Measurements from ENCODE around the gene ADAM17.
"Not testable (repeated sequence)": the region's sequence is repeated elsewhere in the genome, so short reads cannot be mapped to it uniquely, and the experiment has no call there.

ADAM17 gene

GRCh38 chr2:9555297-9556120, at the start of gene ADAM17:
Gene ADAM17, minus strand, starts transcription at chr2:9555830. Its CDS starts 225 bp downstream, at chr2:9555605.
- DNase-seq, result peak; percentile 99

DNA sequence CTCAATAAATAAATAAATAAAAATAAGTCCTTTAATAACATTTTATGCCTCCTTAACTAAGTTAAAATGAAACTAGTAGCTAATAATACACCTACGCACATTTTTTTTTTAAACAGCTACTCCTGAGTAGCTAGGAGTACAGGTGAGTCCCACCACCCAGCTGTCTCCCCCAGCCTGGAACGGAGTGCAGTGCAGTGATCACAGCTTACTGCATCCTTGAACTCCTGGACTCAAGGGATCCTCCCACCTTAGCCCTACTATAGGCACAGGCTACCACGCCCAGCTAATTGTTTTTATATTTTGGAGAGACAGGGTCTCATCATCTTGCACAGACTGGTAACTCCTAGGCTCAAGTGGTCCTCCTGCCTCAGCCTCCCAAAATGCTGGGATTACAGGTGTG, 46.8 kb upstream of the ADAM17 start:
- no peak for DNase-seq

GRCh38 chr2:9601397-9601796, 45.8 kb upstream of the ADAM17 start:
- DNase-seq, result no peak

GRCh38 chr2:9599430-9599829, 43.8 kb upstream of the ADAM17 start:
- DNase-seq, result no peak

- no peak for DNase-seq
These were observed 41.1 kb upstream of the ADAM17 start for GRCh38 chr2:9596621-9597311.

DNA sequence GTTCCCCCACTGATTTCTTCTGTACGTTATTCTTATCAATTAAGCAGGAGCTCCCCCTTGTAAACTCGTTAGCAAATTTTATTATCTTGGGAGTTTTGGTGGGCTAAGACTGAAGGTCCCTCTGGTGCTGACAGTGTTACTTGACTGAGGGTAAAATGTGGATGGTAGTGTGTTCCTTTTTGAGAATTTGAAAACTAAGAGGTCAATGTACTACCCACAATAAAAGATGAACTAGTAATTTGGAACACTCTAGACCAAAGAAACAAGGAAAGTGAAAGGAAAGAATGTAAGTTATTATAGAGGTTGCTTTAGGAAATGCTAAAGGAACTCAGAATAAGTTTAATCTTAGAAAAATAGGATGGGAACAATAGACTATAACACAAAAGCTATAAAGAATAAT, 40.1 kb upstream of the ADAM17 start:
- DNase-seq, result peak; percentile 39

- not testable (repeated sequence) for DNase-seq
These were observed 39.6 kb upstream of the ADAM17 start for GRCh38 chr2:9595256-9595655.

GRCh38 chr2:9594366-9595054, 38.9 kb upstream of the ADAM17 start:
- peak; percentile 96 for DNase-seq

DNA sequence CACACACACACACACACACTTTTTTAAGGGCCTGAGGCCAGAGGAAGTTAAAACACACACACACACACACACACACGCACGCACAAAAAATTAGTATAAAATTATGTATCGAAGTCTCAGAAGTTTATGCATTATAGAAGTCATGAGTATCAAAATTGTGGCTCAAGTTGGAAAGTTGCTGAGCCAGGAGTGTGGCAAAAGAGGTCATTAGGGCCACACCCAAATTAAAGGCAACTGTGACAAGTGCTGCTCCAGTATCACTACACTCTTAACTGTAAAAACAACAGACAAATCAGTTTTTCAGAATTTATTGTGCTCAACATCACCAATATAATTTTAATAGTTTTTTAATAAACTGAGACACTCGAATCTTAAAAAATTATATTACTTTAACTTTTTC, 38.3 kb upstream of the ADAM17 start:
- DNase-seq, result peak; percentile 70

DNA sequence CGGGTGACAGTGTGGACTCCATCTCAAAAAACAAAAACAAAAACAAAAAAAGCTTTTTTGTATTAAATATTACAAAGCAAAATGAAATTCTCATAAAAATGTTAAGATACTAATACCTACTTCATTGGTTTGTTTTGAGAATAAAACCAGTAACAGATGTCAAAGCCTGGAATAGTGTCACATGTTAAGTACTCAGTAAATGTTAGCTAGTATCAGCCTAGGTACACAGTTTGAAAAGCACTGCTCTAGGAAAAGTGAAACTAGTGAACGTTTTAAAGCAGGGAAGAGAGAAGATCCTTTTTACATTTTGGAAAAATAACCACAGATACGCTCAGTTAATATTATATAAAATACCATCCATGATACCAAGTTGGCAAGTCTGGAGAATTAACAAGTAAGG, 37.1 kb upstream of the ADAM17 start:
- DNase-seq, result no peak

GRCh38 chr2:9590641-9591040, 35.0 kb upstream of the ADAM17 start:
- no peak for DNase-seq

GRCh38 chr2:9586465-9586864, 30.8 kb upstream of the ADAM17 start:
- DNase-seq, result no peak

GRCh38 chr2:9585486-9585885, 29.9 kb upstream of the ADAM17 start:
- no peak for DNase-seq

DNA sequence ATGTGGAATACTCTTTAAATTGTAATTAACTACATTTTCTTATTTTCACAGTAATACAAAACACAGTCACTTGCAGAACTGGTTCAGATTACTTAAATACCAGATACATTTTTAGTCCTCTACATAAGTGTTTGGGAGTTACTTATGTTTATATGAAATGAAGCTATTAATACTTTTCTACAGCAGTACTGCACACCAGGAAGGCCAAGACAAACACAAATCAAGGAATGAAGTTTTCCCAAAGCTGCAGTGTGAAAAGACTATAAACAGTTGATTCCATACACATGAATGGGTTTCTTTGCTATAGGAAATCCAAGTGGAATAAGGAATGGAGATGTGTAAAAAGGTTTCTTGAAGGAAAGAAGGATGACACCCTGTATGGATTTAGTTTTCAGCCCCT, 29.3 kb upstream of the ADAM17 start:
- not testable (repeated sequence) for DNase-seq

- no peak for DNase-seq
These were observed 27.0 kb upstream of the ADAM17 start for GRCh38 chr2:9582624-9583023.

DNA sequence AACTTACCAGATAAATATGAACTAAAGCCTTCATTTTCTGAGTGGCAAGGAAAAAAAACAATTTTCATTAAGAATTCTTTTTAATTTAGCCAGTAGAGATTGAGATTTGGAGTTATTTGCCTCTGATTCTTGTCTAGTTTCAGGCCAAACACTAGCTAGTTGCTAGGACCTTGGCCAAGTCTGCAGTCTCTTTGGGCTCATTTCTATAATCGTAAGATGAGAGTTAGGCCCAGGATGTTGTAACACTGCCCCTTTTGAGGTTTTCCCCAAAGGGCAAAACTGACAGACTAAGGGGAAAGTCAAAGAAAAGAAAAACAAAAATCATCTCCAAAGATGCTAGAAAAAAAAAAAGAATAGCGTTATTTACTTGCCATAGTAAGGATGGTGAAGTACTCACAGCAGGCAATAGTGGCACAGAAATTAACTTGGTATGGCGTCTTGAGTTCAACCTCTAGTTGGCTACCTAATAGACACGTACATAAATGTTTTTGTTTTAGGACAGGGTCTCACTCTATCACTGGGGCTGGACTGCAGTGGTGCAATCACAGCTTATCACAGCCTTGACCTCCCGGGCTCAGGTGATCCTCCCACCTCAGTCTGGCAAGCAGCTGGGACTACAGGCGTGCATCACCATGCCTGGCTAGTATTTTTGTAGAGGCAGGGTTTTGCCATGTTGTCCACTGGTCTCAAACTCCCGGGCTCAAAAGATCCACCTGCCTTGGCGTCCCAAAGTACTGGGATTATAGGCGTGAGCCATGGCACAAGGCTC, 23.0 kb upstream of the ADAM17 start:
- no peak for DNase-seq

DNA sequence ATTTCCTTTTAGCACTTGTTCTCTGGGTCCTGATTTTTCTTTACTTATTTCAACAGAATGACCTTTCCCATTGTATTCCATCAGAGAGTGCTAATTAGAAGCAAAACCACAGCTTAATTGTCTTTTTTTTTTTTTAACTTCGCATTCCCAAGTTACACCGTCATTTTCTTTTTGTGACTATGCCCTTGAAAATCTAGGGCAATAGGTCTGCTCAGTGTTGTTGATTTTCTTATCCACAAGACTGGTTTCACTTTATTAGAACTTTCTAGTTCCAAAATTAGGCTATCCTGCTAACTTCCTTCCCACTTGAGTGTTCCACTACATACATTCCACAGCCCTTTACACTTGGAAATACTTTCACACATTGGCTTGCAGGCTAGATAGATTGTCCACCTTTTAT, 18.7 kb upstream of the ADAM17 start:
- no peak for DNase-seq

GRCh38 chr2:9573840-9574239, 18.2 kb upstream of the ADAM17 start:
- no peak for DNase-seq

- DNase-seq, result no peak
These were observed 17.5 kb upstream of the ADAM17 start for GRCh38 chr2:9573013-9573720.

- no peak for DNase-seq
These were observed 14.8 kb upstream of the ADAM17 start for GRCh38 chr2:9570182-9571060.

- DNase-seq, result peak; percentile 89
These were observed 10.0 kb upstream of the ADAM17 start for GRCh38 chr2:9565436-9566153.
